Activated CD4-positive, alpha-beta memory T cell treated with anti-CD3 and anti-CD28 coated beads, Interleukin-2, amount 10 ng/mL, durations not matched to agents 7 days and 5 days (primary cell): ENCODE results near the gene ZC3HAV1. TPM values are rescaled to one million over a fixed set of nuclear protein-coding genes. Genes with fewer than 3 reads are reported as not detected.
A peak's percentile ranks its signal among the peaks of the same experiment; 100 is the strongest.

Experiments
- CTCF ChIA-PET: fragments of 350-600 bp; sonication (Branson Sonifier 250); formaldehyde crosslinking; loops from one replicate; lab custom pipeline; 2021; ENCODE audit warnings: antibody characterized with exemption, inconsistent platforms; lab: Charles Lee
- POLR2A ChIA-PET: fragments of 350-600 bp; sonication (Branson Sonifier 250); formaldehyde crosslinking; loops from one replicate; lab custom pipeline; 2021; ENCODE audit warnings: antibody characterized with exemption; lab: Charles Lee
- DNase-seq: peaks from one replicate; pipeline ENCODE4 v3.0.0-alpha.2; 2020
- H3K27ac Mint-ChIP-seq: one replicate; pipeline ENCODE4 v1.8.0; 2021; ENCODE audit warnings: mild to moderate bottlenecking, mixed read lengths
- H3K27me3 Mint-ChIP-seq: one replicate; pipeline ENCODE4 v1.8.0; 2021; ENCODE audit warnings: mixed read lengths
- H3K36me3 Mint-ChIP-seq: one replicate; pipeline ENCODE4 v1.8.0; 2021; ENCODE audit warnings: low read depth, mixed read lengths
- H3K4me1 Mint-ChIP-seq: one replicate; pipeline ENCODE4 v1.8.0; 2021; ENCODE audit warnings: mixed read lengths
- H3K4me3 Mint-ChIP-seq: one replicate; pipeline ENCODE4 v1.8.0; 2021; ENCODE audit warnings: mild to moderate bottlenecking, mixed read lengths
- H3K9me3 Mint-ChIP-seq: one replicate; pipeline ENCODE4 v1.8.0; 2021; ENCODE audit warnings: mixed read lengths
- total RNA-seq, 2 experiments: library from RNA; stranded (reverse); gene quantifications; one replicate each; pipeline ENCODE4 v1.2.3, GENCODE V29; 2021

Gene ZC3HAV1
- total RNA-seq, 2 experiments from 2014 or later = 129 to 133 TPM

DNA sequence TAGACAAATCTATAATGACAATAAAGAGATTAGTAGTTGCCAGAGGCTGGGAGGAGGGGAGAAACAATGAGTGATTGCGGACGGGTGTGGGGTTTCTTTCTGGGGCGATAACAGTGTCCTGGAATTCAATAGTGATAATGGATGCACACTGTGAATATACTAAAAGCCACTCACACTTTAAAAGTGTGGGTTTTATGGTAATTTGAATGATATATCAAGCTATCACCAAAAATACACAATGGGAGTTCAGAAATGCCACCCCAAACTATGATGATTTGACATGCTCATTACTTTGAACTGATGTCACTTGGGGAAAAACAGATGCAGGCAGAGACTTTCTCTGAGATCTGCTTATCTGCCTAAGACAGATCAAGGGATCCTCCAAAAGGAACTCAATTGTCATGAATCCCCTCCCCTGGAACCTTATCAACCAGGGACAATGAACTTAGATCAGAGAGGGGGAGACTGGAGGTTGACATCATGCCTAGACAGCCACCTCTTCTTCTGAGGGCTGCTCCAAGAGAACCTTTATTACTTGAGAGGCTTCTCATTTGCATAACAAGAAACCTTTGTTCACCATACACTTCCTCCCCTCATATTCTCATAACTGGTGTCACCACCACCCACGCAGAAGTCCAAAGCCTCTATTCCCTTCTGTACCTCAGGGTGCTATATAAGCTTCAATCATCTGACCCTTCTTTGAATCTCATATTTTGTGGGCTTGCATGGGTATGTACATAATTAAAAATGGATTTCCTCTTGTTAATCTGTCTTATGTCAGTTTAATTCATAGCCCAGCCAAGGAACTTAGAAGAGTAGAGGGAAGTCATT is 14.8 kb upstream of the ZC3HAV1 start:
- CTCF ChIA-PET = interaction anchor here (0.5 to 1.4 kb wide), 2 partner anchors 107 to 477 kb away, joined by 4 to 5 read pairs; no protein-coding TSS in a partner anchor
- peaks cover 21% of the 10 kb centered on the region for H3K4me1 Mint-ChIP-seq
- H3K36me3 Mint-ChIP-seq = no peaks in the 10 kb centered on the region
- H3K27me3 Mint-ChIP-seq = peaks cover 6% of the 10 kb centered on the region
- no peak for DNase-seq
- H3K27ac Mint-ChIP-seq = no peak overlapping the region
- POLR2A ChIA-PET = interaction anchor here (2.1 kb wide), 1 partner anchor 9 kb away, joined by 10 read pairs; a partner anchor contains a TSS
- H3K4me3 Mint-ChIP-seq = no peak overlapping the region
- H3K9me3 Mint-ChIP-seq = no peaks in the 10 kb centered on the region

DNA sequence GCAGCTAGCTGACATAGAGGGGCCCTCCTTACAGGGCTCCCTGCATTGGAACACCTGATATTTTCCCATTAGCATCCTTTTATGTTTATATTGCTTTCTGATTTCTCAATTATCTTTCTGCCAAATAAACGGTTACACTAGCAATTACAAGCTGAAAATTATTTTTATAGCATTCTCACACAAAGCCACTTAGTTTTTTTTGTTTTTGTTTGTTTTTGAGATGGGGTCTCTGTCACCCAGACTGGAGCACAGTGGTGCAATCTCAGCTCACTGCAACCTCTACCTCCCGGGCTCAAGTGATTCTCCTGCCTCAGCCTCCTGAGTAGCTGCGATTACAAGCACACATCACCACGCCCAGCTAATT is 9.9 kb upstream of the ZC3HAV1 start:
- ChIA-PET POLR2A (interaction anchor here (0.8 to 3.6 kb wide), 13 partner anchors 9 to 240 kb away, joined by 3 to 33 read pairs (median 4); partner anchors contain the start of gene LUC7L2), CTCF (interaction anchor here (0.5 to 1.3 kb wide), 6 partner anchors 8 to 102 kb away, joined by 3 to 6 read pairs (median 3); no protein-coding TSS in a partner anchor)
- Mint-ChIP-seq H3K4me1 (peaks cover 36% of the 10 kb centered on the region), H3K36me3 (no peaks in the 10 kb centered on the region), H3K27ac (peak overlapping the region; percentile 56), H3K27me3 (no peaks in the 10 kb centered on the region), H3K4me3 (peak overlapping the region; percentile 56), H3K9me3 (no peaks in the 10 kb centered on the region)
- no peak for DNase-seq

DNA sequence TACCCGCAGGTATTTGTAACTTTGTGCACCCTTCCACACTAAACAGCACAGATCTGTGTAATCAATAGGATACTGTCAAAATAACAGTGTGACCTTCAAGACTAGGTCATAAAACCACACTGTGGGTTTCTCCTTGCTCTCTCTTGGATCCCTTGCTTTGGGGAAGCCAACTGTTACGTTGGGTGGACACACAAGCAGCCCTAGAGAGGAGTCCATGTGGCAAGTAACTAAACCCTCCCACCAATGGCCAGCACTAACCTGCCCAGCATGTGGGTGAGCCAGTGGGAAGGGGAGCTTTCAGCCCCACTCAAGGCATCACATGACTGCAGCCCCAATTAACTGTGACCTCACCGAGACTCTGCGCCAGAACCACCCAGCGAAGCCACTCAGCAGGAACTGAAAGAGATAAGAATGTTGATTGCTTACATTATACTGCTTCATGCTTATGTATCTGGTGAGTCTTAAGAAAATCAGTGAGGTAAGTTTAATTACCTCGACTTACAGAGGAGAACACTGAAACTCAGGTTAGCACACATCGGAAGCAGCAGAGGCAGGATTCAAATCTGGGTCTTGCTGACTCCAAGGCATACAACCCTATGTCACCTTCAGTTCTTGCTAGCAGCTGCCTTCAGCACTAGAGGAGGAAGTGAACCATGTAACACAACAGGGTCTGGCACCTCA is 9.4 kb upstream of the ZC3HAV1 start:
- Mint-ChIP-seq H3K27ac (peak overlapping the region; percentile 56), H3K4me1 (peaks cover 32% of the 10 kb centered on the region), H3K4me3 (peak overlapping the region; percentile 56), H3K27me3 (no peaks in the 10 kb centered on the region), H3K36me3 (no peaks in the 10 kb centered on the region), H3K9me3 (no peaks in the 10 kb centered on the region)
- ChIA-PET CTCF (interaction anchor here (0.5 to 1.3 kb wide), 8 partner anchors 9 to 240 kb away, joined by 3 to 7 read pairs (median 4); a partner anchor contains a TSS), POLR2A (interaction anchor here (0.8 to 3.6 kb wide), 17 partner anchors 9 to 241 kb away, joined by 3 to 33 read pairs (median 4); partner anchors contain the start of gene LUC7L2)
- DNase-seq = peak; percentile 66

DNA sequence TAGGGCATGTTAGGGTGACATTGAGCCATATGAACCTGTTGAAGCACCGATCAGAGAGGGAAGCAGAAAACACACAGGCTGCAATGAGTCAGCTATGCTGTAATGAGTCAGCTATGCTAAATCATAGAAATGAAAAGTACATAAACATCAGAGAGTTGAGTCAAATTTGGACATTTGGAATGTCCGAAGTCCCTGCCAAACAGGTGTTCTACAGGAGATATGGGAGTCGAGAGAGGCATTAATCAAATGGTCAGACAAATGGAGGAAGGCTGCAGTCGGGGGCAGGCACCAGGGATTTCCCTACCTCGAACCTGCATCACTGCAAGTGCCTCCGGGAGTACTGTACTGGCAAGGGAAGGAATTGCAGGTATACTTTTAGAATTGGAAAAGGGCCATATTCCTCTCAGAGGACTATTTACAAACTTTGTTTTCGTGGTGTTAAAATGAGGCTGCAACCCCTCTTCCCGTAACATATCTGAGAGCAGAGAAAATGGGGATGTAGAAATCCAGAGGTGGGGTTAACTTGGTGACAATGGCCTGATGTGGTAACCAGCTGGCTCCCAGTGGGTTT is 8.8 kb upstream of the ZC3HAV1 start:
- Mint-ChIP-seq H3K36me3 (no peaks in the 10 kb centered on the region), H3K4me1 (peaks cover 31% of the 10 kb centered on the region), H3K27me3 (no peaks in the 10 kb centered on the region), H3K27ac (peak overlapping the region; percentile 56), H3K4me3 (peak overlapping the region; percentile 56), H3K9me3 (no peaks in the 10 kb centered on the region)
- POLR2A ChIA-PET = interaction anchor here (0.9 to 3.6 kb wide), 13 partner anchors 8 to 241 kb away, joined by 3 to 33 read pairs (median 5); partner anchors contain the start of gene LUC7L2
- CTCF ChIA-PET = interaction anchor here (0.7 to 1.2 kb wide), 3 partner anchors 16 to 240 kb away, joined by 4 to 7 read pairs (median 4); a partner anchor contains a TSS
- DNase-seq = peak; percentile 57

DNA sequence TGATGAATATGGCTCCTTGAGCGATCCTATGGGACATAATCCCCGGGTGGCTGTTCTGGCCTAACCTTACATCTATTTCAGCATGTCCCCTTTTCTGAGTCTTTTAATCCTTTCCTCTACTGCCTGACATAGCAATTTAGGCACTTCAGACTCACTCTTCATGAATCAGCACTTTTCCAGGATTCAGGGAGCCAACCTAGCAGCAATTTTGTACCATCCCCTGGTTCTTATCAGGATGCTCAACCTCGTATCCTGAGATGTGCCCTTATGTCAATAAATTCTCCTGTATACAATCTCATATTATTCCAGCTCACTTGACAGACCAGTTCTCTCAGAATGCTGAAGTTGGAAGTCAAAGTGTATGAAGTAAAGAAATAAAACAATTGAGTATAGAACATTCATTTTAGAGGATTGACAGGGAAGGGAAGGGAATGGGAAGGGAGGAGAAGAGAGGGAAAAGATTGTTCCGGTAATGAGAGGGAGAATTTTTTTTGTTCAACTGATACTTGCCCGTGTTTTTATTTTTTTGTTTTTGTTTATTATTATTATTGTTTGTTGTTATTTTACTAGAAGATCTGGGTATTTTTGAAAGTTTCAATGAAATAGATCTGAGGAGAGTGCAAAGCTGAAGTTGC is 8.2 kb upstream of the ZC3HAV1 start:
- POLR2A ChIA-PET = interaction anchor here (0.9 to 3.6 kb wide), 10 partner anchors 7 to 242 kb away, joined by 3 to 33 read pairs (median 6); partner anchors contain the start of gene LUC7L2
- Mint-ChIP-seq H3K27me3 (no peaks in the 10 kb centered on the region), H3K4me1 (peaks cover 35% of the 10 kb centered on the region), H3K27ac (no peak overlapping the region), H3K4me3 (no peak overlapping the region), H3K36me3 (peaks cover 2% of the 10 kb centered on the region), H3K9me3 (no peaks in the 10 kb centered on the region)
- no peak for DNase-seq
- CTCF ChIA-PET = interaction anchor here (0.7 to 1.2 kb wide), 3 partner anchors 16 to 241 kb away, joined by 4 to 7 read pairs (median 4); a partner anchor contains a TSS

DNA sequence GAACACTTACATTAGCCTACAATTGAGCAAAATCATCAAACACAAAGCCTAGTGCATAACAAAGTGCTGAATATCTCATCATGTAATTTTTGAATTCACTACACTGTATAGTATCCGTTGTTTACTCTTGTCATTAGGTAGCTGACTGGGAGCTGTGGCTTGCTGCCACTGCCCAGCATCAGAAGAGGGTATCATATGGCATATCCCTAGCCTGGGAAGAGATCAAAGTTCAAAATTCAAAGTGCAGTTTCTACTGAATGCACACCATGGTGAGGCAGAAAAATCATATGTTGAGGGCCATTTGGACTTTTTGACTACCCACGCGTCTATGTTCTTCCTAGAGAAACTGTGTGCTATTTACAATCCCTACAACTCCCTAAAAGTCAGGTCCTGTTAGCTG is 7.5 kb upstream of the ZC3HAV1 start:
- Mint-ChIP-seq H3K27ac (no peak overlapping the region), H3K4me3 (no peak overlapping the region), H3K9me3 (no peaks in the 10 kb centered on the region), H3K27me3 (no peaks in the 10 kb centered on the region), H3K36me3 (peaks cover 2% of the 10 kb centered on the region), H3K4me1 (peaks cover 41% of the 10 kb centered on the region)
- ChIA-PET CTCF (interaction anchor here (0.6 kb wide), 1 partner anchor 17 kb away, joined by 3 read pairs; no protein-coding TSS in a partner anchor), POLR2A (interaction anchor here (0.9 to 3.6 kb wide), 4 partner anchors 11 to 22 kb away, joined by 3 to 33 read pairs (median 26); a partner anchor contains a TSS)
- no peak for DNase-seq

DNA sequence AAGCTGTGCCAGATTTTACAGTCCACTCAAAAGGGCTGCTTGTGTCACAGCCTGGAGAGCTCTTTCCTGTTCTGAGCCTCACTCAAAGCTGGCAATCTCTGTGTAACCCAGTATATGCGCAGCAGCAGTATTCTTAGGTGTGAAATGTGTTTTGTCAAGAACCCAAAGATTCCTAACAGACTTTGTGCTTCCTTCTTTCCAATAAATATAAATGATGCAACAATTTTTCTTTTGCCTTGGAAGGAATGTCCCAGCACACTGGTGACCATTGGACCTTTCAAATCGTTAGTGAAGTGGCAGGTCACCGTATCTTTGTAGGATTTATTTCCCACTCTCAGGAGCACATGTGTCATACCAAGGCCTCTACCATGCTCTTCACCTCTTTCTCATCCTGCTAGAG is 5.6 kb upstream of the ZC3HAV1 start:
- Mint-ChIP-seq H3K9me3 (no peaks in the 10 kb centered on the region), H3K27ac (no peak overlapping the region), H3K36me3 (peaks cover 8% of the 10 kb centered on the region), H3K4me3 (no peak overlapping the region), H3K27me3 (no peaks in the 10 kb centered on the region), H3K4me1 (peaks cover 58% of the 10 kb centered on the region)
- POLR2A ChIA-PET = interaction anchor here (0.7 to 2.4 kb wide), 4 partner anchors 9 to 29 kb away, joined by 3 to 10 read pairs (median 4); a partner anchor contains a TSS
- CTCF ChIA-PET = interaction anchor here (1.3 kb wide), 1 partner anchor 8 kb away, joined by 4 read pairs; no protein-coding TSS in a partner anchor
- no peak for DNase-seq

DNA sequence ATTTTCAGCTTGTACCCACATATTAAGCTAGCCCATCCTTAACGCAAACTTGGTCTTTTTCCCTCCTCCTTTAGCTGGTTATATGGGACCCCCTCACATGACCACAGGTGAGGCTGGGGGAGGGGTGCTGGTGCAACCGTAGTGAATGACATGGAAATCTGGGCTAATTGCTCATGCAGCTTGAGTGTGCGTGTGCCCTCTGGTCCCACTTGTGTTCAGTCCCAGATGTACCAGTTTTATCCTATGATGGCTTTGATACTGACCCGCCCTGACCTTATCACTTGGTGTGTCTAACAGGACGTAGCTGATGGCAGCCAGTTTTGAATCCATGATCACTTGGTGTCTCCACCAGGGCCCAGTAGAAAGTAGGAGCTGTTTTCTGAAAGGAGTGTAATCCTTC is 5.1 kb upstream of the ZC3HAV1 start:
- Mint-ChIP-seq H3K4me3 (no peak overlapping the region), H3K4me1 (peaks cover 61% of the 10 kb centered on the region)
- POLR2A ChIA-PET = interaction anchor here (0.7 to 2.4 kb wide), 6 partner anchors 8 to 29 kb away, joined by 3 to 10 read pairs (median 4); a partner anchor contains a TSS

DNA sequence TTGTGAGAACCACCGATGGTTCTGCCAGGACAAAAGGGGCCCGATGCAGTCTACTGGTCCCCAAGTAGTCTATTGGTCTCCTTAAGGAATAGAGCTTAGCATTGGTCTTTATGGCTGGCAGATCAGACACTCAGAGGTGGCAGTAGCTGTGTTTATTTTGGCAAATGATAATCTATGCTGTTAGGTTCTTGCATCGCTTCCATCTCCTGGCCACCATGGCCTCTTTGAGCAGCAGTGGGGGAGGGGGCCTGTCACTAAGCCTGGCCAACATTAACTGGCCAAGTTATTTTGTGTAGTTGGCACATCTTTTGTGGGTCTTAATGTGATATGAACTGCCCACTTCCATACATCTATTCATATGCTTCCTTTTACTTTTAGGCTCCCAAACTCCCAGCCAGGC is 4.5 kb upstream of the ZC3HAV1 start:
- DNase-seq = no peak
- POLR2A ChIA-PET = interaction anchor here (0.7 to 2.4 kb wide), 5 partner anchors 9 to 28 kb away, joined by 3 to 10 read pairs (median 5); a partner anchor contains a TSS
- H3K27me3 Mint-ChIP-seq = no peaks in the 10 kb centered on the region
- H3K4me1 Mint-ChIP-seq = peaks cover 56% of the 10 kb centered on the region
- peaks cover 16% of the 10 kb centered on the region for H3K36me3 Mint-ChIP-seq
- H3K27ac Mint-ChIP-seq = no peak overlapping the region
- H3K4me3 Mint-ChIP-seq = no peak overlapping the region
- H3K9me3 Mint-ChIP-seq = no peaks in the 10 kb centered on the region
- CTCF ChIA-PET = interaction anchor here (1.3 kb wide), 1 partner anchor 9 kb away, joined by 4 read pairs; no protein-coding TSS in a partner anchor

More for the DNA sequence above, 5.1 kb upstream of the ZC3HAV1 start:
- Mint-ChIP-seq H3K9me3 (no peaks in the 10 kb centered on the region), H3K27ac (no peak overlapping the region), H3K36me3 (peaks cover 10% of the 10 kb centered on the region), H3K27me3 (no peaks in the 10 kb centered on the region)
- DNase-seq = no peak
- CTCF ChIA-PET = interaction anchor here (1.3 kb wide), 1 partner anchor 8 kb away, joined by 4 read pairs; no protein-coding TSS in a partner anchor

DNA sequence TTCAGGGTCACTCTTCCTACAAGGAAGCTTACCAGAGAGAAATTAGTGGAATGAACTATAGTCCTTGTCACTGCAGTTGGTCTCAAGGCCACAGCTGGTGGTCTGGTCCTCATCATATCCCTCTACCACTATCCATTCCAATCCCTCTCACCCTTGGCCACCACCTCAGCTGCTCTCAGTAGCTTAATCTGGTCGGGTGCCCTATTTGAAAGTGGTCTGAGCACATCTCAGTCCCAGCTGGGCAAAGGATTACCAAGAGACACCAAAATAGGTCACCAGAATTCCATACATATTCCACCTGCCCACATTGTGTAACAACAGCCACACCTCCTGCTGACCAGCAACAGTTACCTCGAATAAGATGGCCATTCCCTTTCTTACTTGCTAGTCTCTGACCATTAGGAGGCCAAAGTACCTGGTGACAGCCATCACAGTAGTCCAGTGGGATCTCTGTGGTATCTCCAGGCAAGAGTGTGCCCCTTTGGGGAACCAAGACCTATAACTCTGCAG is 3.3 kb upstream of the ZC3HAV1 start:
- DNase-seq = no peak
- Mint-ChIP-seq H3K27me3 (no peaks in the 10 kb centered on the region), H3K4me3 (no peak overlapping the region), H3K36me3 (peaks cover 27% of the 10 kb centered on the region), H3K4me1 (peaks cover 44% of the 10 kb centered on the region), H3K27ac (no peak overlapping the region), H3K9me3 (no peaks in the 10 kb centered on the region)
- ChIA-PET CTCF (interaction anchor here (1.6 kb wide), 1 partner anchor 18 kb away, joined by 5 read pairs; no protein-coding TSS in a partner anchor), POLR2A (interaction anchor here (1.2 to 1.6 kb wide), 3 partner anchors 18 to 247 kb away, joined by 4 to 11 read pairs (median 5); partner anchors contain the start of gene LUC7L2)

DNA sequence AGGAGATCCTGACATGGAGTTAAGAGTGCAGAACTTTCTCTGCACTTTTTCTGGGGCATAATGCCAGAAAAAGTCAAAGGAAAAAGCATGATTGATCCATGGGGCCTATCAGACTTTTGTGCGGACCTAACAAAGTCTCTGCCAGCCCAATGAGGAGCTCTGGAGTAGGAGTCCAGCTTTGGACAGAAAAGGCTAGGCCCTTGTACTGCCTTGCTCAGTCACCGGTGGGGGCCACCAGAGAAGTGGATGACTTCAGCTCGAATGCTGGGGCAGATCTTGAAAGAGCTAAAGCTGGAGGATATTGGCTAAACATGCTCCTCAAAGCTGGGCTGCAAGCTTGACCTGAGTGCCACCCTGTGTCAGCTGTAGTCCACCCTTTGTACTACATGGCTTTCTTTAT is 2.8 kb upstream of the ZC3HAV1 start:
- H3K27me3 Mint-ChIP-seq = no peaks in the 10 kb centered on the region
- peak overlapping the region; percentile 80 for H3K27ac Mint-ChIP-seq
- ChIA-PET POLR2A (interaction anchor here (1.2 to 1.6 kb wide), 3 partner anchors 18 to 247 kb away, joined by 4 to 11 read pairs (median 5); partner anchors contain the start of gene LUC7L2), CTCF (interaction anchor here (0.6 to 1.6 kb wide), 2 partner anchors 17 to 593 kb away, joined by 3 to 5 read pairs; no protein-coding TSS in a partner anchor)
- H3K36me3 Mint-ChIP-seq = peaks cover 32% of the 10 kb centered on the region
- H3K4me1 Mint-ChIP-seq = peaks cover 39% of the 10 kb centered on the region
- no peak for DNase-seq
- peak overlapping the region; percentile 44 for H3K4me3 Mint-ChIP-seq
- no peaks in the 10 kb centered on the region for H3K9me3 Mint-ChIP-seq
